Epithelial cell of proximal tubule (primary cell): ENCODE results near the gene PLEK2. TPM values are rescaled to one million over a fixed set of nuclear protein-coding genes. Genes with fewer than 3 reads are reported as not detected.
A peak's percentile ranks its signal among the peaks of the same experiment; 100 is the strongest.
"Not testable (repeated sequence)": the region's sequence is repeated elsewhere in the genome, so short reads cannot be mapped to it uniquely, and the experiment has no call there.

ENCODE experiments used
- DNase-seq: peaks from one replicate; pipeline ENCODE4 v3.0.0-alpha.2; 2011; ENCODE audit warnings: low read depth
- H3K4me3 ChIP-seq: 2 replicates; pipeline ENCODE4 v1.5.1; 2011; ENCODE audit warnings: low read depth, mild to moderate bottlenecking, low read length
- CTCF ChIP-seq: conservative IDR thresholded peaks from 2 replicates; pipeline ENCODE4 v1.5.1; 2012; ENCODE audit warnings: low read depth, mild to moderate bottlenecking, low read length
- total RNA-seq: library from RNA; depleted of rRNA; stranded (reverse); fragments of >200 nt; gene quantifications from 2 replicates; pipeline ENCODE4 v1.2.3, GENCODE V29; 2015

The PLEK2 gene
- total RNA-seq, 1 donor from 2014 or later = 35.5 TPM

GRCh38 chr14:67421356-67422224 is 9.6 kb upstream of the PLEK2 start:
- no peak overlapping the region for H3K4me3 ChIP-seq
- DNase-seq = no peak
- TF ChIP-seq CTCF = no peak

GRCh38 chr14:67420102-67420739 is 8.3 kb upstream of the PLEK2 start:
- no peak overlapping the region for H3K4me3 ChIP-seq
- TF ChIP-seq CTCF = peak; percentile 63
- DNase-seq = no peak

GRCh38 chr14:67418401-67419191 is 6.6 kb upstream of the PLEK2 start:
- no peak for TF ChIP-seq CTCF
- H3K4me3 ChIP-seq = no peak overlapping the region
- DNase-seq = no peak

- no peak overlapping the region for H3K4me3 ChIP-seq
- no peak for TF ChIP-seq CTCF
- no peak for DNase-seq
Measured at GRCh38 chr14:67417633-67418032, 5.7 kb upstream of the PLEK2 start.

- no peak for DNase-seq
- no peak overlapping the region for H3K4me3 ChIP-seq
- TF ChIP-seq CTCF = no peak
Measured at GRCh38 chr14:67416810-67417209, 4.8 kb upstream of the PLEK2 start.

GRCh38 chr14:67416085-67416484 is 4.1 kb upstream of the PLEK2 start:
- no peak for TF ChIP-seq CTCF

GRCh38 chr14:67415610-67416009 is 3.6 kb upstream of the PLEK2 start:
- not testable (repeated sequence) for H3K4me3 ChIP-seq, DNase-seq

More at GRCh38 chr14:67416085-67416484, 4.1 kb upstream of the PLEK2 start:
- no peak for DNase-seq
- H3K4me3 ChIP-seq = no peak overlapping the region
